Prostate gland (tissue), 2 donors: Measurements from ENCODE around the gene CRB1.

Experiments used
- CTCF ChIP-seq, 4 experiments: fragments of 200-600 bp in 2 of 4; fragments of 450-650 bp in 2 of 4; sonication (generic) in 2 of 4; IDR thresholded peaks; 1 replicate in 3 of 4; 2 replicates in 1 of 4; pipeline ENCODE4 v1.5.1; 2016 to 2019; ENCODE audit warnings: antibody characterized with exemption in 4 of 4, mild to moderate bottlenecking in 2 of 4, moderate library complexity in 2 of 4
- POLR2A ChIP-seq: fragments of 450-650 bp; IDR thresholded peaks from one replicate; pipeline ENCODE4 v1.6.1; 2016; ENCODE audit warnings: antibody characterized with exemption, mild to moderate bottlenecking

DNA sequence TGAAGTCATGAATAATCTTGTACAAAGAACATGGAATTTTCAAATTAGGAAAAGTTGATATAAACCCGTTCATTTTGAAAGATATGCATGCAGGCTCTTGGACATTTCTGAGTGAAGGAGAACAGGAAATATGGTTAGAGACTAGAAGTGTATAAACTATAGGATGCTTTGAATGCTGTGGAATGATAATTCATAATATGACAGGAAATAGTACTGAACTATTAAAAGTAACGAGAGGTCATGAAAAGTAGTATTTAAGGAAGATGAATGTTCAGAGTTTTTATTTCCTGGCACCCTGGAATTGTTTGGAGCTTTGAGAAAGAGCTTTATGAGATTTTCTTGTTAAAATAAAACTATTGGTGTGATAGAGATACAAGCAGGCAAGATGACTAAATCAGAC, 18.7 kb upstream of the CRB1 start:
- TF ChIP-seq CTCF (IDR thresholded peaks at IDR 0.05): no peak
- no peak for TF ChIP-seq POLR2A
